ENCODE data around the gene CENPF.
"Not testable (repeated sequence)": the region's sequence is repeated elsewhere in the genome, so short reads cannot be mapped to it uniquely, and the experiment has no call there.

The CENPF gene

DNA sequence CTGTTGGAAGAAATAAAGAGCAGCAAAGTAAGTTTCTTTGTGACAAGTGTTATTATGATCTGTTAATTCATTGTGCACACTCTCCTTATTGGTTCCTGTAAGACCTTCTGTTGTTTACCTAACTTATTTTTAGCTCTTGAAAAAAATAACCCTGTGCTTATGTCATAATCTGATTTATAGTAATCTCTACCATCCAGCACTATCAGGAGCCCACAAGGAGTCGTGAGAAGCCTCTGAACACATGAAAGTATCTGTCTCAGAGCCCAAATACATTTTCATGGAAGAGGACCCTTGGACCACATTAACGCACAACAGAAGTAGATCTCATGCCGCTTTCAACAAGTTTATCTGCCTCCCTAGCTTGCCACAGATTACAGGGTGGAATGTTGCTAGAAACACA is 45.8 kb downstream of the CENPF start:
- Mint-ChIP-seq H3K36me3 (peaks cover 0 to 3% of the 10 kb centered on the region in 2 donors), H3K4me1 (no peaks in the 10 kb centered on the region)
- no peak for DNase-seq

DNA sequence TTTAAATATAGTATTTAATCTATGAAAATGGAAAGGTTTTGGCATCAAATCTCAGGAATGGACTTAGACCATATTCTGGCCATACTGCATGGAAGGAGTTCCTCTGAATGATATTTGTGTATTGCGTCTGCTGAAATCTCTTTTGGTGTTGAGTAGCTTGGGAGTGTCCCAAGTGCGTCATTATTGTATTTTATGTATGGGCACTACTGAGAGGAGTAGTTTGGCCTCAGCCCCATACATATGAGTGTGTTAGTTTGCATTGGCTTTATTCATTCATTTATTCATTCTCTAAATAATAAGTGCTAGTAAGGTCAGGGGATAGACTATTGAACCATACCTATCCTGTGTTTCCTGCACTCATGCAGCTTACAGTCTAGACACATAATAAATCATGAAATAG is 46.6 kb downstream of the CENPF start:
- Mint-ChIP-seq H3K36me3 (peaks cover 0 to 3% of the 10 kb centered on the region in 2 donors), H3K4me1 (no peaks in the 10 kb centered on the region), H3K27ac (no peak overlapping the region), H3K9me3 (no peaks in the 10 kb centered on the region), H3K27me3 (no peaks in the 10 kb centered on the region), H3K4me3 (no peak overlapping the region)
- DNase-seq (no peak), ATAC-seq (replicated peaks) (no peak)

More for the DNA sequence above, 45.8 kb downstream of the CENPF start:
- Mint-ChIP-seq H3K4me3 (no peak overlapping the region), H3K27me3 (no peaks in the 10 kb centered on the region), H3K27ac (no peak overlapping the region), H3K9me3 (no peaks in the 10 kb centered on the region)
- ATAC-seq (replicated peaks): no peak

DNA sequence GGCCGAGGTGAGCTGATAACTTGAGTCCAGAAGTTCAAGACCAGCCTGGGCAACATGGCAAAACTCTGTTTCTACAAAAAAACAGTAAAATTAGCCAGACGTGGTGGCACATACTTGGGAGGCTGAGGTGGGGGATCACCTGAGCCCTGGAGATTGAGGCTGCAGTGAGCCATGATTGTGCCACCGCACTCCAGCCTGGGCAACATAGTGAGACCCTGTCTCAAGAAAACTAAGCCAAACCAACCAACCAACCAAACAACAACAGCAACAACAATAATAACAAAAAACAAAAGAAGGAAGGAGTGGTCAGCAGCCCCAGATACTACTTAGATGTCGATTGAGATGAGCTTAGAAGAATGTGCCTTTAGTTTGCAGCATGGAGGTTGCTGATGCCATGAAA is 47.7 kb downstream of the CENPF start:
- Mint-ChIP-seq H3K27me3 (no peaks in the 10 kb centered on the region), H3K4me3 (no peak overlapping the region), H3K4me1 (no peaks in the 10 kb centered on the region), H3K9me3 (no peaks in the 10 kb centered on the region), H3K36me3 (peaks cover 0 to 3% of the 10 kb centered on the region in 2 donors), H3K27ac (no peak overlapping the region)
- ATAC-seq (replicated peaks): no peak
- no peak for DNase-seq

DNA sequence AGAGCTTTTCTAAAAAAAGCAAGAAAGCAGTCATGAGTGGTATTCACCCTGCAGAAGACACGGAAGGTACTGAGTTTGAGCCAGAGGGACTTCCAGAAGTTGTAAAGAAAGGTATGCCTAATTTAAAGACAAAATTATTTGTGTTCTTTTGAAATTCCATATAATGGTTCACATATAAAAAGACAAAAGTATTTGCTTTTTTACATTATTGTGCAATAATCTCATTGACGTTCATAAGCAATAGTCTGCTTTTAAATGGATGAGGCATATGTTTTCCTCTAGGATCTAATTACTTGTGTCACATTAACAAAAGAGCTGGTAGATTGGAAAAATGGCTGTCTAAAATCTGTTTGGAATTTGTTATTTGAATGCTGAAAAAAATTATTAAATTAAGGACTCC is 54.3 kb downstream of the CENPF start:
- DNase-seq: no peak
- Mint-ChIP-seq H3K4me1 (no peaks in the 10 kb centered on the region), H3K27ac (no peak overlapping the region), H3K36me3 (peaks cover 0 to 1% of the 10 kb centered on the region in 2 donors), H3K27me3 (no peaks in the 10 kb centered on the region), H3K4me3 (no peak overlapping the region), H3K9me3 (no peaks in the 10 kb centered on the region)
- ATAC-seq (replicated peaks): no peak

DNA sequence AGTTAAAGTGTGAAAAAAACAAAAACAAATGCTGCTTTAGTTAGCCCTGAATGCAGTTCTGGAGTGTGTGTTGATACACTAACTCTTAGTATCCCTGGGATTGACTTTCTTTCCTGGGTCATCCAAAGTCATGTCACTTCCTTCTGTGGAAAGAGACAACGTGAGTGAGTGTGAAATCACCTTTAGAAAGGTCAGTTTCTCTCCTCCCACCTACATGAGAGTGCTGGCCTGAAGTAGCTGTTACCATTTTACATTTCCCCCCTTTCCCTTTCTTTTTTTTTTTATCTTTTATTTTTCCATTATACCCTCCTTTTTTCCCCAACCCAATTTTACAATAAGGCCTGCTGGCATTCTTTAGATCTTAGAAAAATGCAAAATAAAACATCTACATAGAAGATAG is 55.2 kb downstream of the CENPF start:
- Mint-ChIP-seq H3K4me1 (no peaks in the 10 kb centered on the region), H3K4me3 (no peak overlapping the region), H3K9me3 (no peaks in the 10 kb centered on the region), H3K27me3 (no peaks in the 10 kb centered on the region), H3K27ac (no peak overlapping the region), H3K36me3 (peaks cover 0 to 1% of the 10 kb centered on the region in 2 donors)
- DNase-seq (no peak), ATAC-seq (replicated peaks) (no peak)

DNA sequence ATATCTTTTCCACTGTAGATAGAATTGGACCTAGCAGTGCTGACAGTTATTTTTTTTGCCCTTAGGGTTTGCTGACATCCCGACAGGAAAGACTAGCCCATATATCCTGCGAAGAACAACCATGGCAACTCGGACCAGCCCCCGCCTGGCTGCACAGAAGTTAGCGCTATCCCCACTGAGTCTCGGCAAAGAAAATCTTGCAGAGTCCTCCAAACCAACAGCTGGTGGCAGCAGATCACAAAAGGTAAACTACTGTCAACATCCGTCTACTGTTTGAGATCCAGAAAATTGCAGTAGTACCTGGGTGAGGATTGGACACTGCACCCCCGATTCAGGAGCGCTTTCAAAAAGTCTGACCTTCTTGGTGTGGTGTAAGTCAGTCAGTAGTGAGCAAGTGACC is 55.8 kb downstream of the CENPF start:
- no peaks in the 10 kb centered on the region for H3K27me3 Mint-ChIP-seq
- H3K9me3 Mint-ChIP-seq: no peaks in the 10 kb centered on the region
- no peak overlapping the region for H3K4me3 Mint-ChIP-seq
- H3K27ac Mint-ChIP-seq: no peak overlapping the region
- H3K36me3 Mint-ChIP-seq: peaks cover 0 to 1% of the 10 kb centered on the region in 2 donors
- DNase-seq (no peak), ATAC-seq (replicated peaks) (no peak)
- H3K4me1 Mint-ChIP-seq: no peaks in the 10 kb centered on the region

DNA sequence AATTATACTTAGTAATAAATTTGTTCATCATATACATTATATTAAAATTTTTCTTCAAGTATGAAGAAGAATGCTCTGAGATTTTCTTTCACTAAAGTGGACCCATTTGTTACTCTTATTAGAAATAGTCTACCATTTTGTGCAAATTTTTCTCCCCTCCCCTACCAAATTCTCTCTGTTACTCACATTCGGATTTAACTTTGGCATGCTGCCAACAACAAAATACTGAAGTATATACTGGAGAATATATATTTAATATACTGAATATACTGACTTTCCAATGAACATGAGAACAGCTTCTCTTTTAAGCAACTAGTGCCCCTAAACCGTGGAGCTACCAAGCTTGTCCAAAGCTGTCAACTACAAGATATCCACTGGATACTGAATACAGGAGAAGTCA is 57.2 kb downstream of the CENPF start:
- Mint-ChIP-seq H3K27me3 (no peaks in the 10 kb centered on the region), H3K9me3 (no peaks in the 10 kb centered on the region), H3K36me3 (no peaks in the 10 kb centered on the region), H3K4me3 (no peak overlapping the region), H3K4me1 (no peaks in the 10 kb centered on the region), H3K27ac (no peak overlapping the region)
- ATAC-seq (replicated peaks) (no peak), DNase-seq (no peak)

DNA sequence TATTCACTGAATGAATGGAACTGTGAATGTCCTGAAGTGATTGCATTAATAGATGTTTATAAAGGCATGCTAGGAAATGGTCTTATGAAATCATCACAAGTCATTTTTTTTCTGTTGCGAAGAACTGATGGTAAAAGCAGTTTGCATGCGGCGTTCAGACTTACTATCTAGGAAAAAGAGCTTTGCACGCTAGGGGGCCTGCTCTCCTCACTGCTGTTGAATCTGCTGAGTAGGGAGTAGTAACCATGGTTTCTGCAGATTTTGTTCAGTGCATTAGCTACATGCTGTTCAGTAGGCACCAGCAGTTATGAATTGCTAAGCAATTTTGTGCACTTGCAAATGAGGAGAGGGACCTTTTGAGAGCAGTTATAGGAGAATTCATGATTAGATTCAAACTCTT is 57.9 kb downstream of the CENPF start:
- H3K9me3 Mint-ChIP-seq: no peaks in the 10 kb centered on the region
- DNase-seq (no peak), ATAC-seq (replicated peaks) (no peak)
- no peaks in the 10 kb centered on the region for H3K4me1 Mint-ChIP-seq
- H3K27ac Mint-ChIP-seq: no peak overlapping the region
- H3K4me3 Mint-ChIP-seq: no peak overlapping the region
- H3K36me3 Mint-ChIP-seq: no peaks in the 10 kb centered on the region
- H3K27me3 Mint-ChIP-seq: no peaks in the 10 kb centered on the region

DNA sequence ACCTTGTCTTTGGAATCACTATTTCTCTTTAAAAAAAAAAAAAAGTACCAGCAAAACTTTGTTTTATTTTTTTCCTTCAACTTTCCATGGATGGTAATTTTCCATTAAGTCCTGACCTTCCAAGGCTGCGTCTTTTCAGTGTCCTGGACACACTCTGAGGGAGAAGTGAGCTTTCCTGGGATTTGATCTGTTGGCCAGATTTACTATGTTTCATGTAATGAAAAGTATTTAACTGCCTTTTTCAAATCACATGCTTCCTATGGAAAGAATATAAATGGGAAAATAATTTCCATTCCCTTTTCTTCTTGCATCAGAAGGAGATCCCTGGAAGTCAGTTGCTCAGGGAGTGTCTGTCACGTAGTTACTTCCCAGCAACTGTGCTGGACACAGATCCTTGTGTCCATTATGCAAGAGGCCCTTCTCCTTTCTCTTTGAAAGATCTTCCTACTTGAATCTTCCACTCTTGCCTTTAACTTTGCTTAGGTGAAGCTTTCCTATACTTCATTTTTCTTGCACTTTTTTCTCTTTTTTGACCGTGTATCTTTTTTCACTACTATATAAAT is 59.3 kb downstream of the CENPF start:
- no peaks in the 10 kb centered on the region for H3K36me3 Mint-ChIP-seq
- no peaks in the 10 kb centered on the region for H3K9me3 Mint-ChIP-seq
- H3K27me3 Mint-ChIP-seq: no peaks in the 10 kb centered on the region
- H3K4me3 Mint-ChIP-seq: no peak overlapping the region
- H3K27ac Mint-ChIP-seq: no peak overlapping the region
- DNase-seq (no peak), ATAC-seq (replicated peaks) (no peak)
- H3K4me1 Mint-ChIP-seq: no peaks in the 10 kb centered on the region

DNA sequence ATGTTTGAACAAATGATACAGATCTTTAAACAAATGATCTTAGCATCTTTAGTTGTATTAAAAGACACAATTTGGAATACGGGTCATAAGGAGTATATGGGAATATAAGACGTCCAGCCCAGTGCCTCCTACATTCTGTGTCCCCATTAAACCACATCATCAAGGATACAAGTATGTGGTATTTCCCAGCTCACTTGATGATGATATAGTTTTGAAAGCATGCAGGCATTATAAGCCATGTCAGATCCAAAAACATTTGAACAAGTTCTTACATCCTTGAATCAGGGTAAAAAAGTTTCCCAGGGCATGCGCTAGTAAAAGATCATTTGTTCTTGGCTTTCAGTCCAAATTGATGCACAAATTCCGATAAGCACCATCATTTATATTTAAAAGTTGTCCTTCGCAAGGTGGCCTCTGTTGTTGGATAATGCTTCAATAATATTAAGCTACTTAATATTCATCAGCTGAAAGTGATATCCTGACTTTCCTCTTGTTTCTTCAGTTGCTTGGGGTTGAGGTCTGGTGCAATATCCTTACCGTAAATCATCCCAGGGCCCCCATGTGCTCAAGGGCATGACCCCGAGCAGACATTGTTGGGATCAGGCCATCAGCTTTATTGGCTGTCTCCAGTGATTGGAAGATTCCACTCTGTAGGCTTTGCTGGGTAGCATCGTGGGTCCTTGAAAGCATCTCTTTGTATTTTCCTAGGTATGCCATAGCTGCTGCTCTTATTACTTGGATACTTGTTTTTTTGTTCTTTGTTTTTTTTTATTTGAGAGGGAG is 61.8 kb downstream of the CENPF start:
- H3K9me3 Mint-ChIP-seq: no peaks in the 10 kb centered on the region

DNA sequence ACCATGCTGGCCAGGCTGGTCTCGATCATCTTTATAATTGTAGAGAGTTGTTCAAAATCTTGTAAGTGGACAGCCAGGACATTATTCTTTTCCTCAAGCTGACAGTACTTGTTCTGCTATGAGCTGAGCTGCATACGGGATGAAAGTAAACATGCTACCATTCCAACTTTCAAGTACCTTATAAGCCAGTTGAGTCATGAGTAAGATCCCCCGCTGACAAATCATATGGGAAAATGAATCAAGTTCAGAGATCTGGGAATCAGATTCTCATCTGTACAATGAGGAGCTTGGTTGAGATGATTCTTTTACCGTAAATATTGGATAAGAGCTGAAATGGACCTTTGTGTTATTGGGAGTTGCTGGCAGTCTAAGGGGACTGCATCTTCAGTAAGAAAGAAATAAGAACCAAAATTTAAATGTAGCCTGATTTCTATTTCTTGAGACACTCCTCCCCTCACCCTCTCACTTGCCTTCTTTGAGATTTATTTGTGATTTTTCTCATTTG is 62.7 kb downstream of the CENPF start:
- H3K36me3 Mint-ChIP-seq: no peaks in the 10 kb centered on the region
- H3K27ac Mint-ChIP-seq: no peak overlapping the region
- ATAC-seq (replicated peaks): no peak

More for the DNA sequence above, 61.8 kb downstream of the CENPF start:
- Mint-ChIP-seq H3K27ac (no peak overlapping the region), H3K36me3 (no peaks in the 10 kb centered on the region), H3K4me1 (no peaks in the 10 kb centered on the region), H3K4me3 (no peak overlapping the region), H3K27me3 (no peaks in the 10 kb centered on the region)
- ATAC-seq (replicated peaks): no peak
- no peak for DNase-seq

DNA sequence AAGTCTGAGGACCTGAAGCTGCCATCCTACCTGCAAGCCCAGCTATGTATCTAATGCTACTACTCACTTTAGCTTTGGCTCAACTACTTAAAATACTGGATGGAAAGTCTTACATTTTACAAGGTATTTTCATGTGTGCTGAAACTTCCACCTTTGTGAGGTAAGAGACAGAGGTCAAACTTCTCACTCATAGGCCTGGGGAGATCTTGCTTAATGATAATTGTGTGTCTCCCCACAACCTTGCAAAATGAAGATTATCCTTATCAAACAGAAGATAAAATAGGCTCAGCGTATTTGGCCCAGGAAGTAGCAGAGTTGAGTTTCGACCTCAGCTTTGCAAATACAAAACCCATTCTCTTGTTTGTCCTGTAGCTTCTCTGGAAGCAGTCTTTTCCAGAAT is 63.7 kb downstream of the CENPF start:
- no peak for ATAC-seq (replicated peaks)
- no peak overlapping the region for H3K27ac Mint-ChIP-seq
- DNase-seq: no peak
- H3K4me3 Mint-ChIP-seq: no peak overlapping the region
- H3K9me3 Mint-ChIP-seq: no peaks in the 10 kb centered on the region
- no peaks in the 10 kb centered on the region for H3K27me3 Mint-ChIP-seq
- no peaks in the 10 kb centered on the region for H3K4me1 Mint-ChIP-seq
- no peaks in the 10 kb centered on the region for H3K36me3 Mint-ChIP-seq

More for the DNA sequence above, 62.7 kb downstream of the CENPF start:
- DNase-seq: no peak
- Mint-ChIP-seq H3K4me3 (no peak overlapping the region), H3K4me1 (no peaks in the 10 kb centered on the region), H3K27me3 (no peaks in the 10 kb centered on the region), H3K9me3 (no peaks in the 10 kb centered on the region)

DNA sequence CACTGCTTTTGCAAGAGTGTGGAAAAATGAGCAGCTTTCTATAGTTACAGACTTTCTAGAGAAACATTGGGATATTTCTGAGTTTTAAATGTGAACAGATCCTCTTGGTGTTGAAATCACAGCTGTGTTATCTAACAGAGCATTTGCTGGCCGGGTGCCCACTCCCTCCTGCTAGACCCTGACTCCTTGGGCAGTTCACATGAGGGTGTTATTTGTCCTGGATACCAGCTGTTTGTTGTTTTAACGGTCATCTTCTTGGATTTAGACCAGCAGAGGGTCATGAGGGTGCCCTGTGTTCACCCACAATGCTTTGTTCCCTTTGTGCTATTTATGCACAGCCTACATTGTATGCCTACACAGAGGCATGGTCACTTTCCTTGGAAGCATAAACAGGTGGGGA is 67.1 kb downstream of the CENPF start:
- no peaks in the 10 kb centered on the region for H3K4me1 Mint-ChIP-seq
- no peaks in the 10 kb centered on the region for H3K27me3 Mint-ChIP-seq
- ATAC-seq (replicated peaks) (no peak), DNase-seq (no peak)
- H3K9me3 Mint-ChIP-seq: peaks cover 0 to 9% of the 10 kb centered on the region in 2 donors
- H3K27ac Mint-ChIP-seq: no peak overlapping the region
- no peak overlapping the region for H3K4me3 Mint-ChIP-seq
- H3K36me3 Mint-ChIP-seq: peaks cover 0 to 4% of the 10 kb centered on the region in 2 donors

DNA sequence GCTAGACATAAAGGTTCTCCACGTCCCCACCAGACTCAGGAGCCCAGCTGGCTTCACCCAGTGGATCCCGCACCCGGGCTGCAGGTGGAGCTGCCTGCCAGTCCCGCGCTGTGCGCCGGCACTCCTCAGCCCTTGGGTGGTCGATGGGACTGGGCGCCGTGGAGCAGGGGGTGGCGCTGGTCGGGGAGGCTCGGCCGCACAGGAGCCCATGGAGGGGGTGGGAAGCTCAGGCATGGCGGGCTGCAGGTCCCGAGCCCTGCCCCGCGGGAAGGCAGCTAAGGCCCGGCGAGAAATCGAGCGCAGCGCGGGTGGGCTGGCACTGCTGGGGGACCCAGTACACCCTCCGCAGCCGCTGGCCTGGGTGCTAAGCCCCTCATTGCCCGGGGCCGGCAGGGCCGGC is 70.0 kb downstream of the CENPF start:
- not testable (repeated sequence) for H3K4me1 Mint-ChIP-seq; DNase-seq; H3K9me3 Mint-ChIP-seq; H3K36me3 Mint-ChIP-seq; H3K4me3 Mint-ChIP-seq; H3K27ac Mint-ChIP-seq; H3K27me3 Mint-ChIP-seq; ATAC-seq (replicated peaks)

DNA sequence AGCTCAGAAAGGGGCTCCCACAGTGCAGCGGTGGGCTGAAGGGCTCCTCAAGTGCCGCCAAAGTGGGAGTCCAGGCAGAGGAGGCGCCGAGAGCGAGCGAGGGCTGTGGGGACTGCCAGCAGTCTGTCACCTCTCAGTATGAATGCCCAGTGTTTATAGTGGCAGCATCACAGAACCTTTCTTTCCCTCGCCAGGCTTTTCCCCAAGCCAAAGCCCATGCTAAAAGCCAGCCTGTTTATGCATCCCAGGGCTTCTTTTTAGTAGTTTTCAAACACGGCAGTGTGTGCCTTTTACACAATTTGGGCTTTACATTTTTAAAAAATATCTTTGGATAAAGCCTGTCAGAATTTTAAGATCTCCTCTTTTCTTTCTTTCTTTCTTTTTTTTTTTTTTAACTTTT is 70.6 kb downstream of the CENPF start:
- no peak overlapping the region for H3K27ac Mint-ChIP-seq
- ATAC-seq (replicated peaks): no peak

More for the DNA sequence above, 70.6 kb downstream of the CENPF start:
- Mint-ChIP-seq H3K4me3 (no peak overlapping the region), H3K4me1 (no peaks in the 10 kb centered on the region), H3K36me3 (peaks cover 0 to 4% of the 10 kb centered on the region in 2 donors), H3K9me3 (peaks cover 0 to 9% of the 10 kb centered on the region in 2 donors), H3K27me3 (no peaks in the 10 kb centered on the region)
- no peak for DNase-seq

All from stimulated activated naive B cell treated with anti-CD40 and anti-IgM and Interleukin-4, amounts not matched to agents 10 μg/mL and 1 μg/mL and 100 μg/mL, for 72 hours (primary cell).